Activated CD8-positive, alpha-beta T cell treated with anti-CD3 and anti-CD28 coated beads for 36 hours (primary cell): Measurements from ENCODE around the gene SOX21. TPM values are rescaled to one million over a fixed set of nuclear protein-coding genes. Genes with fewer than 3 reads are reported as not detected.

Experiments
- ATAC-seq: fragments of 200-7000 bp; cut with Tn5 transposase; one replicate; pipeline ENCODE4 v1.10.0; 2021; ENCODE audit warnings: mild to moderate bottlenecking, moderate library complexity
- CTCF ChIA-PET: fragments of 350-600 bp; sonication (Branson Sonifier 250); formaldehyde crosslinking; loops from one replicate; lab custom pipeline; 2021; ENCODE audit warnings: antibody characterized with exemption; lab: Charles Lee
- POLR2A ChIA-PET: fragments of 350-600 bp; sonication (Branson Sonifier 250); formaldehyde crosslinking; loops from one replicate; lab custom pipeline; 2021; ENCODE audit warnings: antibody characterized with exemption; lab: Charles Lee
- DNase-seq: peaks from one replicate; pipeline ENCODE4 v3.0.0-alpha.2; 2020
- H3K27ac Mint-ChIP-seq: one replicate; pipeline ENCODE4 v1.8.0; 2021; ENCODE audit warnings: mild to moderate bottlenecking, mixed read lengths
- H3K27me3 Mint-ChIP-seq: one replicate; pipeline ENCODE4 v1.8.0; 2021; ENCODE audit warnings: mixed read lengths
- H3K36me3 Mint-ChIP-seq: one replicate; pipeline ENCODE4 v1.8.0; 2021; ENCODE audit warnings: low read depth, mixed read lengths
- H3K4me1 Mint-ChIP-seq: one replicate; pipeline ENCODE4 v1.8.0; 2021; ENCODE audit warnings: low read depth, mixed read lengths
- H3K4me3 Mint-ChIP-seq: one replicate; pipeline ENCODE4 v1.8.0; 2021; ENCODE audit warnings: mild to moderate bottlenecking, moderate library complexity, mixed read lengths
- H3K9me3 Mint-ChIP-seq: one replicate; pipeline ENCODE4 v1.8.0; 2021; ENCODE audit warnings: mixed read lengths
- CTCF ChIP-seq: fragments of 200-600 bp; IDR thresholded peaks from one replicate; pipeline ENCODE4 v1.8.0; 2022; ENCODE audit warnings: antibody characterized with exemption, mild to moderate bottlenecking
- intact Hi-C: fragments of 100-400 bp; cut with micrococcal nuclease; formaldehyde crosslinking; loops from one replicate; pipeline ENCODE4 v1.10.0; 2022
- total RNA-seq, 2 experiments: library from RNA; stranded (reverse); gene quantifications; one replicate each; pipeline ENCODE4 v1.2.3, GENCODE V29; 2021

Gene SOX21
- total RNA-seq, 2 experiments from 2014 or later = not detected

- peaks cover 11% of the 10 kb centered on the region for H3K9me3 Mint-ChIP-seq
- peaks cover 14% of the 10 kb centered on the region for H3K4me1 Mint-ChIP-seq
- no peak overlapping the region for H3K27ac Mint-ChIP-seq
- no peak for ATAC-seq
- no peak for DNase-seq
- intact Hi-C loops = no loop called here
- TF ChIP-seq CTCF = no peak
- CTCF ChIA-PET = interaction anchor here (1.0 to 2.1 kb wide), 2 partner anchors 12 to 732 kb away, joined by 3 to 11 read pairs; no protein-coding TSS in a partner anchor
- peaks cover 5% of the 10 kb centered on the region for H3K36me3 Mint-ChIP-seq
- peaks cover 14% of the 10 kb centered on the region for H3K27me3 Mint-ChIP-seq
- H3K4me3 Mint-ChIP-seq = no peak overlapping the region
- POLR2A ChIA-PET = no interaction called here
These were observed 39.9 kb downstream of the SOX21 start for GRCh38 chr13:94672400-94672799.

GRCh38 chr13:94667190-94667589 lies 45.2 kb downstream of the SOX21 start:
- no peak overlapping the region for H3K4me3 Mint-ChIP-seq
- peaks cover 38% of the 10 kb centered on the region for H3K4me1 Mint-ChIP-seq
- peaks cover 13% of the 10 kb centered on the region for H3K9me3 Mint-ChIP-seq
- peaks cover 33% of the 10 kb centered on the region for H3K27me3 Mint-ChIP-seq
- intact Hi-C loops = no loop called here
- peak; percentile 41 for DNase-seq
- TF ChIP-seq CTCF = no peak
- ChIA-PET CTCF (interaction anchor here (2.0 kb wide), 1 partner anchor 8 kb away, joined by 10 read pairs; no protein-coding TSS in a partner anchor), POLR2A (no interaction called here)
- ATAC-seq = peak; percentile 91
- H3K36me3 Mint-ChIP-seq = peaks cover 9% of the 10 kb centered on the region
- H3K27ac Mint-ChIP-seq = peak overlapping the region; percentile 87

GRCh38 chr13:94666065-94666464 lies 46.3 kb downstream of the SOX21 start:
- DNase-seq (no peak), ATAC-seq (no peak)
- Mint-ChIP-seq H3K27me3 (peaks cover 33% of the 10 kb centered on the region), H3K36me3 (peaks cover 9% of the 10 kb centered on the region), H3K27ac (peak overlapping the region; percentile 15), H3K4me1 (peaks cover 40% of the 10 kb centered on the region), H3K4me3 (no peak overlapping the region), H3K9me3 (peaks cover 13% of the 10 kb centered on the region)
- no peak for TF ChIP-seq CTCF
- ChIA-PET CTCF (interaction anchor here (1.4 kb wide), 1 partner anchor 9 kb away, joined by 4 read pairs; no protein-coding TSS in a partner anchor), POLR2A (no interaction called here)
- intact Hi-C loops = no loop called here

GRCh38 chr13:94664889-94665288 lies 47.5 kb downstream of the SOX21 start:
- Mint-ChIP-seq H3K27ac (no peak overlapping the region), H3K9me3 (peaks cover 13% of the 10 kb centered on the region), H3K36me3 (peaks cover 9% of the 10 kb centered on the region), H3K4me3 (no peak overlapping the region), H3K4me1 (peaks cover 40% of the 10 kb centered on the region), H3K27me3 (peaks cover 34% of the 10 kb centered on the region)
- intact Hi-C loops = no loop called here
- CTCF ChIA-PET = interaction anchor here (1.6 kb wide), 1 partner anchor 10 kb away, joined by 6 read pairs; no protein-coding TSS in a partner anchor
- DNase-seq (no peak), ATAC-seq (no peak)
- TF ChIP-seq CTCF = no peak
- POLR2A ChIA-PET = no interaction called here

- Mint-ChIP-seq H3K27ac (no peak overlapping the region), H3K27me3 (peaks cover 40% of the 10 kb centered on the region), H3K36me3 (peaks cover 5% of the 10 kb centered on the region), H3K4me3 (no peak overlapping the region), H3K9me3 (peaks cover 2% of the 10 kb centered on the region), H3K4me1 (peaks cover 26% of the 10 kb centered on the region)
- TF ChIP-seq CTCF = no peak
- CTCF ChIA-PET = interaction anchor here (0.8 to 2.9 kb wide), 3 partner anchors 16 to 42 kb away, joined by 4 to 11 read pairs (median 4); no protein-coding TSS in a partner anchor
- ATAC-seq (no peak), DNase-seq (no peak)
- POLR2A ChIA-PET = no interaction called here
- intact Hi-C loops = no loop called here
These were observed 49.9 kb downstream of the SOX21 start for GRCh38 chr13:94662274-94662945.
